ENCODE data around the gene ZNRF4. TPM values are rescaled to one million over a fixed set of nuclear protein-coding genes. Genes with fewer than 3 reads are reported as not detected.

Gene ZNRF4
- total and polyA plus RNA-seq, 9 of the 15 experiments (the other 6 are each of a cell fraction or from before 2014, with no cell fraction given): not detected

GRCh38 chr19:5480427-5480836, 25.2 kb downstream of the ZNRF4 start:
- H3K9me1 ChIP-seq (ENCODE audit: control insufficient read depth, insufficient read depth, low read length): no peaks in the 10 kb centered on the region
- H3K4me3 ChIP-seq: no peak overlapping the region
- H2AFZ ChIP-seq (ENCODE audit: low read depth, low read length): no peak overlapping the region
- no peak overlapping the region for H3K9ac ChIP-seq (ENCODE audit: insufficient read depth in 1 of 2, low read depth in 2 of 2, low read length in 2 of 2)
- H3K27ac ChIP-seq (ENCODE audit: extremely low read depth, low read depth, low read length): no peak overlapping the region
- POLR2A ChIA-PET: no interaction called here
- H3K79me2 ChIP-seq (ENCODE audit: control insufficient read depth, insufficient read depth, low read length): no peaks in the 10 kb centered on the region
- intact Hi-C loops (cut with micrococcal nuclease): no loop called here
- no peak overlapping the region for H3K4me2 ChIP-seq (ENCODE audit: insufficient read depth, low read length)
- peak; percentile 68 for FAIRE-seq
- peak; percentile 67 for ATAC-seq
- in situ Hi-C loops (cut with MboI): no loop called here
- WGBS (ENCODE audit: insufficient coverage, low coverage, missing lambda C conversion rate): 25% methylated on average over 1 of the region's 6 CpGs
- H3K36me3 ChIP-seq (ENCODE audit: control insufficient read depth, insufficient read depth, low read length): no peaks in the 10 kb centered on the region
- CTCF ChIA-PET (ENCODE audit: low intra/inter-chr PET ratio): no interaction called here
- 0 out of 2 replicates have a peak, but pooled peaks cover 3% of the 10 kb centered on the region for H3K9me3 ChIP-seq (replicated peaks; ENCODE audit: control insufficient read depth, insufficient read depth, low read depth, low read length)
- peaks cover 2 to 22% of the 10 kb centered on the region in 2 experiments; a peak in 4 of 5 replicates for H3K27me3 ChIP-seq (ENCODE audit: control insufficient read depth in 2 of 2, insufficient read depth in 2 of 2, low read length in 2 of 2)
- no peaks in the 10 kb centered on the region; a peak in 1 of 5 replicates for H3K4me1 ChIP-seq (replicated peaks in 1 of 2; ENCODE audit: control insufficient read depth in 2 of 2, insufficient read depth in 2 of 2, low read length in 2 of 2)
- BruUV-seq (replicated peaks): no TSS peak
- peak; percentile 55 to 66 (median 64) for DNase-seq (ENCODE audit: extremely low read depth in 1 of 4, low spot score in 3 of 4)
- H4K20me1 ChIP-seq (replicated peaks; ENCODE audit: control insufficient read depth, insufficient read depth, low read length): no peaks in the 10 kb centered on the region
- TF ChIP-seq HLTF (IDR thresholded peaks at IDR 0.05) (0 out of 2 replicates have a peak, but pooled peaks have one; percentile 44), HDAC1 (IDR thresholded peaks at IDR 0.05) (peak in 1 of 2 experiments; percentile 49; a peak in 1 of 4 replicates), CHD4 (IDR thresholded peaks at IDR 0.05; ENCODE audit: insufficient read depth, insufficient replicate concordance, low read depth, low read length, poor library complexity, severe bottlenecking) (peak; percentile 75), BHLHE40 (IDR thresholded peaks at IDR 0.05; ENCODE audit: low read length) (no peak), ZKSCAN3 (CRISPR knock-in tag; IDR thresholded peaks at IDR 0.05) (no peak), PTBP1 (IDR thresholded peaks at IDR 0.05; ENCODE audit: low read depth, low read length) (peak; percentile 77; the same call in 1 of the 2 replicates), JUNB (CRISPR knock-in tag; conservative IDR thresholded peaks at IDR 0.05) (no peak), HDGF (IDR thresholded peaks at IDR 0.05) (peak; percentile 88; the same call in 1 of the 2 replicates), NFYB (IDR thresholded peaks at IDR 0.05; ENCODE audit: extremely low read depth, insufficient read length) (no peak), THRB (CRISPR knock-in tag; conservative IDR thresholded peaks at IDR 0.05) (no peak), BMI1 (IDR thresholded peaks at IDR 0.05; ENCODE audit: low read length) (no peak), GTF2E2 (tag; IDR thresholded peaks at IDR 0.05) (no peak)
- TF ChIP-seq, protein P1, sequence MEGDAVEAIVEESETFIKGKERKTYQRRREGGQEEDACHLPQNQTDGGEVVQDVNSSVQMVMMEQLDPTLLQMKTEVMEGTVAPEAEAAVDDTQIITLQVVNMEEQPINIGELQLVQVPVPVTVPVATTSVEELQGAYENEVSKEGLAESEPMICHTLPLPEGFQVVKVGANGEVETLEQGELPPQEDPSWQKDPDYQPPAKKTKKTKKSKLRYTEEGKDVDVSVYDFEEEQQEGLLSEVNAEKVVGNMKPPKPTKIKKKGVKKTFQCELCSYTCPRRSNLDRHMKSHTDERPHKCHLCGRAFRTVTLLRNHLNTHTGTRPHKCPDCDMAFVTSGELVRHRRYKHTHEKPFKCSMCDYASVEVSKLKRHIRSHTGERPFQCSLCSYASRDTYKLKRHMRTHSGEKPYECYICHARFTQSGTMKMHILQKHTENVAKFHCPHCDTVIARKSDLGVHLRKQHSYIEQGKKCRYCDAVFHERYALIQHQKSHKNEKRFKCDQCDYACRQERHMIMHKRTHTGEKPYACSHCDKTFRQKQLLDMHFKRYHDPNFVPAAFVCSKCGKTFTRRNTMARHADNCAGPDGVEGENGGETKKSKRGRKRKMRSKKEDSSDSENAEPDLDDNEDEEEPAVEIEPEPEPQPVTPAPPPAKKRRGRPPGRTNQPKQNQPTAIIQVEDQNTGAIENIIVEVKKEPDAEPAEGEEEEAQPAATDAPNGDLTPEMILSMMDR (IDR thresholded peaks at IDR 0.05 in 2 of 3, conservative IDR thresholded peaks at IDR 0.05 in 1 of 3; ENCODE audit: insufficient read depth in 2 of 3, low read depth in 1 of 3, low read length in 3 of 3): peak; percentile 63 to 73 (median 68)
